Ectodermal cell (in vitro differentiated cells): ENCODE results near the gene SPATA2L.

ENCODE experiments used
- H3K27ac ChIP-seq: 2 replicates; pipeline ENCODE4 v1.7.0; 2013; ENCODE audit warnings: mild to moderate bottlenecking, low read depth, low read length; ENCODE audit not compliant: insufficient read depth, poor library complexity, severe bottlenecking
- H3K27me3 ChIP-seq: 2 replicates; pipeline ENCODE4 v1.7.0; 2013; ENCODE audit warnings: mild to moderate bottlenecking, low read length; ENCODE audit not compliant: insufficient read depth, control insufficient read depth, poor library complexity, severe bottlenecking
- H3K36me3 ChIP-seq: one replicate; pipeline ENCODE4 v1.7.0; 2013; ENCODE audit warnings: low read length; ENCODE audit not compliant: control insufficient read depth, insufficient read depth
- H3K4me1 ChIP-seq: one replicate; pipeline ENCODE4 v1.7.0; 2013; ENCODE audit warnings: low read length; ENCODE audit not compliant: control insufficient read depth, insufficient read depth
- H3K4me3 ChIP-seq: 2 replicates; pipeline ENCODE4 v1.7.0; 2013; ENCODE audit warnings: low read depth, low read length, control low read depth; ENCODE audit not compliant: insufficient read depth
- H3K9me3 ChIP-seq: 2 replicates; pipeline ENCODE4 v1.7.0; 2013; ENCODE audit warnings: mild to moderate bottlenecking, low read length, moderate library complexity; ENCODE audit not compliant: control insufficient read depth
- WGBS, 2 experiments: methylation state at CpG; one replicate each; pipeline ENCODE4 v1.1.7; 2013; ENCODE audit warnings: missing lambda C conversion rate in 2 of 2; 5-methylcytosine and 5-hydroxymethylcytosine counted together

SPATA2L gene

DNA sequence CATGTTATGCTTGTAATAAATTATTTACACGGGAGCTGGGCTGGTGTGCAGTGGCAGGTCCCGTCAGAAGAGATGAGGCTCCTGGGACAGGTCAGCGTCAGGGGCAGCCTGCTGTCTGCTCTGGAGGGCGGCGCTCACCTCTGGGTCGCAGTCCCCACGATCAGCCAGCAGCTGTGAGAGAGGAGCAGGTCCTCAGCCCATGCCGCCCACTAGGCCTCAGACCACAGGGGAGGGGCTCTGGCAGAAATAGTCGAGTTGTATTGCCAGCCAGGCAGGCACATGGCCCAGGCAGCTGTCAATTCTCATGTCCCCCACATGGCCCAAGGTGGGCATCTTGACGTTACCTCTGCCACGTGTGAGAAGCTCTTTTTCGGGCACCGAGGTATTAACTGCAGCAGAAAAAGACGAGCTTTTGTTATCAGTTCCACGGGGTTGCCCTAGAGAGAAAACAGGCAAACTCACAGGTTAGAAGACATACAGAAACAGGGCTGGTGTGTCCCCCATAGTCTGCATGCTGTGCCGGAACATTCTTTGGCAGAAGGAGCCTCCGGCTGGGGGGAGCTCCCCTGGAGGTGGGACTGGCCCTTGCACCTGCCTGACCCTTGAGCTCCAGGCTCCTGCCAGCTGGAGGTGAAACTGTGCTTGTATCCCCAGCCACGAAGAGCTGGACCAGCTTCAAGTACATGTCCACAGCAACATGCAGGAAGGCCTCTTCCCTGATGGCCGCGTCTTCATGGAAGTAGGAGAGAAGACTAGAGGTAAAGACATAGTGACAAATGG is 37.2 kb upstream of the SPATA2L start:
- no peak overlapping the region for H3K4me3 ChIP-seq
- 93 to 94% methylated on average over 20 of the region's 20 CpGs for WGBS, 2 experiments
- no peaks in the 10 kb centered on the region for H3K9me3 ChIP-seq
- peaks cover 67% of the 10 kb centered on the region for H3K36me3 ChIP-seq
- no peaks in the 10 kb centered on the region for H3K27me3 ChIP-seq
- no peak overlapping the region for H3K27ac ChIP-seq
- no peaks in the 10 kb centered on the region for H3K4me1 ChIP-seq

GRCh38 chr16:89738072-89738377 is 36.5 kb upstream of the SPATA2L start:
- no peaks in the 10 kb centered on the region for H3K27me3 ChIP-seq
- H3K4me1 ChIP-seq: no peaks in the 10 kb centered on the region
- WGBS, 2 experiments: 96 to 97% methylated on average over 14 of the region's 14 CpGs
- peaks cover 73% of the 10 kb centered on the region for H3K36me3 ChIP-seq
- H3K4me3 ChIP-seq: no peak overlapping the region
- no peak overlapping the region for H3K27ac ChIP-seq
- H3K9me3 ChIP-seq: no peaks in the 10 kb centered on the region

DNA sequence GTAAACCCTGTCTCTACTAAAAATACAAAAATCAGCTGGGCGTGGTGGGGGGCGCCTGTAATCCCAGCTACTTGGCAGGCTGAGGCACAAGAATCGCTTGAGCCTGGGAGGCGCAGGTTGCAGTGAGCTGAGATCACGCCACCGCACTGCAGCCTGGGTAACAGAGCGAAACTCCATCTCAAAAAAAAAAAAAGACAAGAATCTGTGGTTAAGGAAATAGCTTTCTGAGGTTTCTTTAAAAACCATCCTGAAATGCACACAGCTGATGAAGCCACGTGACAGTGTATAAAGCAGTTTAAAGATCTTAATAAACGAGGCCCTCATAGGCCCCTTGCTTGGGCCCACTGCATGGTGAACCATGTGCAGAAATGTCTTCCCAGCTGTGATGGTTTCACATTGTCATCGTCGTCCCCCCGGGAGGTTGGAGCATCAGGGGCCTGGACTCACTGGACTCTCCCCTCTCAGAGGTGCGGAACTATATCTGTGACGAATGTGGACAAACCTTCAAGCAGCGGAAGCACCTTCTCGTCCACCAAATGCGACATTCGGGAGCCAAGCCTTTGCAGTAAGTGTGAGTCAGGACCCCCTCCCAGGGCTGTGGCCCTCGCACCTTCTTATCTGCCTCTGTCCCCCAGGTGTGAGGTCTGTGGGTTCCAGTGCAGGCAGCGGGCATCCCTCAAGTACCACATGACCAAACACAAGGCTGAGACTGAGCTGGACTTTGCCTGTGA is 36.0 kb upstream of the SPATA2L start:
- WGBS, 2 experiments: 92 to 97% methylated on average over 20 of the region's 20 CpGs
- Histone ChIP-seq H3K4me1 (no peaks in the 10 kb centered on the region), H3K36me3 (peaks cover 73% of the 10 kb centered on the region), H3K27me3 (no peaks in the 10 kb centered on the region), H3K4me3 (no peak overlapping the region), H3K9me3 (no peaks in the 10 kb centered on the region), H3K27ac (no peak overlapping the region)

- Histone ChIP-seq H3K4me3 (no peak overlapping the region), H3K27ac (no peak overlapping the region), H3K9me3 (no peaks in the 10 kb centered on the region), H3K4me1 (no peaks in the 10 kb centered on the region), H3K27me3 (no peaks in the 10 kb centered on the region), H3K36me3 (peaks cover 68% of the 10 kb centered on the region)
- 93 to 96% methylated on average over 3 of the region's 3 CpGs for WGBS, 2 experiments
Measured at GRCh38 chr16:89736554-89736953, 35.0 kb upstream of the SPATA2L start.

- 91% methylated on average over 21 of the region's 21 CpGs for WGBS, 2 experiments
- Histone ChIP-seq H3K4me1 (peaks cover 7% of the 10 kb centered on the region), H3K27ac (no peak overlapping the region), H3K27me3 (no peaks in the 10 kb centered on the region), H3K36me3 (peaks cover 50% of the 10 kb centered on the region), H3K4me3 (no peak overlapping the region), H3K9me3 (no peaks in the 10 kb centered on the region)
Measured at GRCh38 chr16:89733792-89734191, 32.3 kb upstream of the SPATA2L start.

GRCh38 chr16:89733322-89733721 is 31.8 kb upstream of the SPATA2L start:
- 96% methylated on average over 17 of the region's 17 CpGs for WGBS, 2 experiments
- Histone ChIP-seq H3K36me3 (peaks cover 46% of the 10 kb centered on the region), H3K27ac (no peak overlapping the region), H3K4me3 (no peak overlapping the region), H3K9me3 (no peaks in the 10 kb centered on the region), H3K27me3 (no peaks in the 10 kb centered on the region), H3K4me1 (peaks cover 7% of the 10 kb centered on the region)

DNA sequence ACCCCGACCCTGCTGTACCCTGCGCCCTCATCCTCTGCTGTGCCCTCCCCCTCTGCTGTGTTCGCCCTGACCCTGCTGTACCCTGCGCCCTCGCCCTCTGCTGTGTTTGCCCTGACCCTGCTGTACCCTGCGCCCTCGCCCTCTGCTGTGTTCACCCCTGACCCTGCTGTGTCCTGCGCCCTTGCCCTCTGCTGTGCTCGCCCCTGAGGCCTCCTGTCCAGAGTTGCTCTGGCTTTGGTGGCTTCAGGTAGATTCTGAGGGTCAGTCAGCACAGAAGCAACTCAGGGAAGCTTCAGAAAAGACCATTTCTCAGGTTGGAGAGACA is 31.4 kb upstream of the SPATA2L start:
- no peak overlapping the region for H3K4me3 ChIP-seq
- peaks cover 42% of the 10 kb centered on the region for H3K36me3 ChIP-seq

GRCh38 chr16:89732142-89732917 is 30.8 kb upstream of the SPATA2L start:
- WGBS, 2 experiments: 87 to 91% methylated on average over 24 of the region's 24 CpGs
- Histone ChIP-seq H3K9me3 (no peaks in the 10 kb centered on the region), H3K27ac (no peak overlapping the region), H3K4me1 (peaks cover 7% of the 10 kb centered on the region), H3K4me3 (no peak overlapping the region), H3K36me3 (peaks cover 44% of the 10 kb centered on the region), H3K27me3 (no peaks in the 10 kb centered on the region)

More for the DNA sequence above, 31.4 kb upstream of the SPATA2L start:
- WGBS, 2 experiments: 95 to 96% methylated on average over 9 of the region's 9 CpGs
- Histone ChIP-seq H3K4me1 (peaks cover 7% of the 10 kb centered on the region), H3K27ac (no peak overlapping the region), H3K9me3 (no peaks in the 10 kb centered on the region), H3K27me3 (no peaks in the 10 kb centered on the region)

GRCh38 chr16:89730610-89731234 is 29.2 kb upstream of the SPATA2L start:
- H3K27me3 ChIP-seq: no peaks in the 10 kb centered on the region
- peaks cover 7% of the 10 kb centered on the region for H3K4me1 ChIP-seq
- H3K27ac ChIP-seq: peak overlapping the region; percentile 23
- 81 to 83% methylated on average over 21 to 22 of the region's 22 CpGs for WGBS, 2 experiments
- H3K36me3 ChIP-seq: peaks cover 34% of the 10 kb centered on the region
- H3K4me3 ChIP-seq: no peak overlapping the region
- H3K9me3 ChIP-seq: no peaks in the 10 kb centered on the region
